Endothelial cell of hepatic sinusoid (primary cell): ENCODE measurements around the gene MOB3C.

Experiments used
- in situ Hi-C: cut with HindIII; loops from 2 replicates; pipeline ENCODE4 v1.10.0; 2017; ENCODE audit warnings: low sequenced_read_pairs

MOB3C gene

GRCh38 chr1:46580140-46580903 is 36.3 kb downstream of the MOB3C start:
- in situ Hi-C loops: no loop called here

- in situ Hi-C loops: loop anchor here (5.0 kb wide), 1 partner anchor 40 kb away; the partner anchor contains the start of gene MOB3C
Measured at GRCh38 chr1:46577671-46578070, 38.9 kb downstream of the MOB3C start.

- in situ Hi-C loops: loop anchor here (5.0 kb wide), 1 partner anchor 41 kb away; the partner anchor contains the start of gene MOB3C
Measured at GRCh38 chr1:46576596-46576995, 40.0 kb downstream of the MOB3C start.

- in situ Hi-C loops: loop anchor here (5.0 kb wide), 1 partner anchor 42 kb away; the partner anchor contains the start of gene MOB3C
Measured at GRCh38 chr1:46575778-46576177, 40.8 kb downstream of the MOB3C start.

- in situ Hi-C loops: loop anchor here (5.0 kb wide), 1 partner anchor 42 kb away; the partner anchor contains the start of gene MOB3C
Measured at GRCh38 chr1:46575300-46575699, 41.3 kb downstream of the MOB3C start.

- in situ Hi-C loops: no loop called here
Measured at GRCh38 chr1:46571691-46572225, 44.9 kb downstream of the MOB3C start.

GRCh38 chr1:46569884-46570725 is 46.5 kb downstream of the MOB3C start:
- in situ Hi-C loops: no loop called here

GRCh38 chr1:46569116-46569515 is 47.5 kb downstream of the MOB3C start:
- in situ Hi-C loops: no loop called here

GRCh38 chr1:46568461-46568891 is 48.1 kb downstream of the MOB3C start:
- in situ Hi-C loops: no loop called here

GRCh38 chr1:46563341-46563740 is 53.3 kb downstream of the MOB3C start:
- in situ Hi-C loops: no loop called here

- in situ Hi-C loops: no loop called here
Measured at GRCh38 chr1:46562498-46562897, 54.1 kb downstream of the MOB3C start.

GRCh38 chr1:46558966-46559365 is 57.6 kb downstream of the MOB3C start:
- in situ Hi-C loops: no loop called here

- in situ Hi-C loops: no loop called here
Measured at GRCh38 chr1:46558141-46558963, 58.3 kb downstream of the MOB3C start.
